NCI-H2196 (cell line): Measurements from ENCODE around the gene RGS17.

ENCODE experiments used
- DNase-seq: peaks from one replicate; lab custom pipeline; 2025; ENCODE audit not compliant: unreplicated experiment; lab: John Stamatoyannopoulos, UW

RGS17 gene

GRCh38 chr6:153086225-153086990, 44.7 kb downstream of the RGS17 start:
- no peak for DNase-seq

- DNase-seq: no peak
Measured at GRCh38 chr6:153085239-153085638, 45.8 kb downstream of the RGS17 start.

DNA sequence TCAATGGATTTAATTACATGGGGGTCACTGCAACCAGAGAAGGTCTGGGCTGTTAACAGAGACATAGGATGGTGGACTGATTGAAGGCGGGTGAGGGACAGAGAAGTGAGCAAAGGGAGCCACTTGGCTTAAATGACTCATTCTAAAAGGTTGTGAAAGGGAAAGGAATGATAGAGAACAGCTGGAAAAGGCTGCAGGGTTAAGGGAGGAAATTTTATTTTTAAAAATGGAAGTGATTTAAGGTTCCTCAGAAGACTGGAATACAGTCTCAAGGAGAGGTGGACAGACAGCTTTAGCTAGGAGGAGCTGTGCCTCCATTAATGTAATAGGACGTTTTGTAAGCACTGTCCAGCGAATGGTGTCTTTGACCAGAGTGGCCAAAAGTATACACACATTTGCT, 46.7 kb downstream of the RGS17 start:
- DNase-seq: no peak

- no peak for DNase-seq
Measured at GRCh38 chr6:153083869-153084268, 47.2 kb downstream of the RGS17 start.

GRCh38 chr6:153081914-153082313, 49.2 kb downstream of the RGS17 start:
- DNase-seq: no peak

DNA sequence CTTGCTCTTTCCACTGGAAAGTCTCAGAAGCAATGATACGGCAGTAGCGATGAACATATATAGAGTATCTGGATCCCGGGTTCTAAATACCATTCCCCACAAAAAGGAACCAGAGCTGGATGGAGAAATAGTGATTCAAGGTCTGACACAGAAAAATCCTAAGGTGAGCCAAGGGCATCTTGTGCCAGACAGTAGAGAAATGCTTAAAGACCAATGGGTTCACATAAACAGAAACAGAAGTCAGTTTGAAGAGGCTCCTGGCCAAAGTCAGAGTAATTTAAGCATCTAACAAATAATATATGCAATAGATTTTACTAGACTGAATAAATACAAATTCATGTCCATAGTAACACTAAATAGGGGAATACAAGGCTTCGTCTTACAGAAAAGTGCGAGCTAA, 54.7 kb downstream of the RGS17 start:
- DNase-seq: no peak

GRCh38 chr6:153074761-153075160, 56.3 kb downstream of the RGS17 start:
- DNase-seq: no peak

DNA sequence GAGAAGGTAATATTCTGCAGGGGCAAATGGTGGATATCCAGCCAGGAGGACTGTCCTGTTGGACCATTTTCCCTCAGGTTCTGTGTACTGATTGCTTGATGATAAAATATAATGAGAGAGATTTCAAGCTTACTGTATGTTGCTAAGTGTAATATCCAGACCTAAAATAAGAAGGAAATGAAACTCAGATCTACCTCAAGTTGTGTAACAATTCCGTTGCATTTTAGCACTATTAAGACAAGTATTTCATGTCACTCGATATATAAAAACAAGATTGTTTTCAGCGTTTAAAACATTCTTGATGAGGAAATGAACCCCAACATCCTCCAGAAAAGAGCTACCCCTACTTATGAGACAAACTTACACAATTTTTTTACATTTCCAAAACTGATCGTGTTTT, 57.2 kb downstream of the RGS17 start:
- DNase-seq: no peak

DNA sequence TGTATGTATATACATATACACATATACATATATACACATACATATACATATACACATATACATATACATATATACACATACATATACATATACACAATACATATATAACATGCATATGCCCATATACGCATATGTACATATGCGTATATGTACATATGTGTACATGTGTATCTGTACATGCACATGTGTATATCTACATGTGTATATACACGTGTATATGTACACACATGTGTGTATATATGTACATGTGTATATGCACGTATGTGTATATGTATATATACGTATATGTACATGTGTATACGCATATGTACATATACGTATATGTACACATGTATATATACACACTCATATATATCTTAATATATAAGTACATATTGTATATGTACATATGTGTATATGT, 60.3 kb downstream of the RGS17 start:
- no peak for DNase-seq

- no peak for DNase-seq
Measured at GRCh38 chr6:153069897-153070296, 61.2 kb downstream of the RGS17 start.

DNA sequence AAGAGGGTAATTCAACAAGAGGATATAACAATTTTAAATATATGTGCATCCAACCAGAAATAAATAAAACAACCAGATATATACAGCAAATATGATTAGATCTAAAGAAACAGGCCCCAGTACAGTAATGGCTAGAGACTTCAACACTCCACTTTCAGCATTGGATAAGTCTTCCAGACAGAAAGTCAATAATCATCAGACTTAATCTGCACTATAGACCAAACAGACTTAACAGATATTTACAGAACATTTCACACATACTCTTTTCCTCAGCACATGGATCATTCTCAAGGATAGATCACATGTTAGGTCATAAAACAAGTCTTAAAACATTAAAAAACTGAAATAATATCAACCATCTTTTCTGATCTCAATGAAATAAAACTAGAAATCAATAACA, 65.9 kb downstream of the RGS17 start:
- DNase-seq: no peak

DNA sequence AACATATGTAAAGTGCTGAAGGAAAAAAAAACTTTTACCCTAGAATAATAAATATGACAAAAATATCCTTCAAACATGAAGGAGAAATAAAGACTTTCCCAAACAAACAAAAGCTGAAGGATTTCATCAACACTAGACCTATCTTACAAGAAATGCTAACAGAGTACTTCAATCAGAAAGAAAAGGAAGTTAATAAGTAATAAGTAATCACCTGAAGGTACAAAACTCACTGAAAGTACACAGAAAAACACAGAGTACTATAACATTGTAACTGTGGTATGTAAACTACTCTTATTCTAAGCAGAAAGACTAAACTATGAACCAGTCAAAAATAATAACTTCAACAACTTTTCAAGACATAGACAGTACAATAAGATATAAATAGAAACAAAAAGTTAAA, 67.1 kb downstream of the RGS17 start:
- no peak for DNase-seq

GRCh38 chr6:153062516-153062915, 68.6 kb downstream of the RGS17 start:
- DNase-seq: no peak

DNA sequence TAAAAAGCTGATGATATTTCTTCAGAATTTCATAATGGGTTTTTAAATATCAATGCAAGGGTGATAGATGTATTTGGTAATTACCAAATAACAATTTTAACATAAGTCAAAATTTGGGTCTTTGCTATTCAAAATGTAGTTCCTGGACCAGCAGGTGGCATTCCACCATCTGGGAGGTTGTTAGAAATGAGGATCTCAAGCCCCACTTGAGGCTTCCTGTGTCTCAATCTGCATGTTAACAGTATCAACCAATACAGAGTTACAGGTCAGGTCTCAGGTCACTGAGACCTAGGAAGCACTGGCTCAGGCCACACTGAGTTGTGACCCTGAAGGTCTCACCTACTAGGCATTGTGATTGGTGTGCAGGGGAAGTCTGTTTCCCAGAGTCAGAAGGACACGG, 71.3 kb downstream of the RGS17 start:
- DNase-seq: peak; percentile 48

DNA sequence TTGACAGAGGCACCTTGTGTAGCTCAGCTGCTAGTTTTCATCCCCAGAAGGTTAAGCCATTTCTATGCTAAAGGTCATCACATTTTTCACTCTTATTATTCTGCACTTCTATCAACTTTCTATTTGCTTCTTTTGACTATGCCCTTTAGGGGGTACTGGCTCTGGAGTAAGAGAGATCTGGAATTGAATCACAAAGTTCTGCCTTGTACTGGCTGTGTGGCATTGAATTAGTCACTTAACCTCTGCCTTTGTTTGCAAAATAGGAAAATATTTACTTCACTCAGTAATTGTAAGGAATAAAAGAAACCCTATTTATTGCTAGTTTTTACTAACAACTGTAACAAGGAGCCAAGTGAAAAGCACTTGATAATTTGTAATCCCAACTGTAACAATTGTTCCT, 71.8 kb downstream of the RGS17 start:
- no peak for DNase-seq

DNA sequence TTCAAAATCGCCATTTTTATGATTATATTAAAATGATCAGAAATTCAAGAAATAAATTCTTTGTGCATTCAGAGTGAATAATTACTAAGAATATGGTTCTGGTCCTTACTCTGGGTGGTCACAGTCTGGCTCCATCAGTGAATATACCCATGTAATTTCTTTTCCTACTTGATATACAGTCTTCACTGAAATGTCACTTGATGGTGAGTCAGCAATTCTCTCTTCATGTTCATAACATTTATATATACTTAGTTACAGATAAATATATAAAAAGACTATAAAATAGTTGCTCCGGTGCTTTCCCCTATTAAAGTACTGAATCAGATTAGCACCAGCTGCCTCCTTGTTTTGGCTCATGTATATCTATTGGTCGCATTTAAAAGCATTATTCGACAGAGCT, 72.2 kb downstream of the RGS17 start:
- no peak for DNase-seq

DNA sequence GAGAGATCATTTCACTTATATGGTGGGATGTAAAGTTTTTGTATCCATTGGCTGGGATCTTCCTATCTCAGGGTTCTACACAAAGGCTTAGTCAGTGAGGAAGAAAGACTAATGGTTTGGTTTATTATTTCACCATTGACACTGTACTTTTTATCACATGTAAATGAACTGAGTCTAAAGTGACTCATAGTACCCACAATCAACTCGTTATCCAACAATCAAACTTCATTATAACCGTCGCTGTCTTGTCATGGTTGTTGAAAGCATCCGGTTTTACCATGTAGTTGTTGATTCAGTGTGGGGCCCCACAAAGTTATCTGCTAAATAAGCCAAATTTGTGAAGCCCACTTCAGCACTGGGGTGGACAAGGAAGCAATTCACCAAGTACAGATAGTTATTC, 72.8 kb downstream of the RGS17 start:
- no peak for DNase-seq

DNA sequence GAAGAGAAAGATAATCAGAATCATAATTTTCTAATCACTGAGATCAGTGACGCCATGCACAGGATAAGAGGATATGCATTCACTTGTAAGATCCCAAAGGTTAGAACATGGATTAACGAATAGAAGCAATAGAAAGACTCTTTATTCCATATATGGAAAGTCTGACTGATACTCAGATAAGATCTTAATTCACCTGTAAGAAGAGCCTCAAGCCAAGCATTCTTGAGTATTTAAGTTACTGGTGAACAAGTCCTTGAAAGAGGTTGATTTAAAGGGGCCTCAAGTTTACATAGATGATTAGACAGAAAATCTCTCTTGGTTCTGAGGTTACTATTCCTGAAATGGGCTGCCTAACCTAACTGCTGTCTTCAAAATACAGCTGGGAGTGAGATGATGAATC, 74.8 kb downstream of the RGS17 start:
- peak; percentile 17 for DNase-seq

DNA sequence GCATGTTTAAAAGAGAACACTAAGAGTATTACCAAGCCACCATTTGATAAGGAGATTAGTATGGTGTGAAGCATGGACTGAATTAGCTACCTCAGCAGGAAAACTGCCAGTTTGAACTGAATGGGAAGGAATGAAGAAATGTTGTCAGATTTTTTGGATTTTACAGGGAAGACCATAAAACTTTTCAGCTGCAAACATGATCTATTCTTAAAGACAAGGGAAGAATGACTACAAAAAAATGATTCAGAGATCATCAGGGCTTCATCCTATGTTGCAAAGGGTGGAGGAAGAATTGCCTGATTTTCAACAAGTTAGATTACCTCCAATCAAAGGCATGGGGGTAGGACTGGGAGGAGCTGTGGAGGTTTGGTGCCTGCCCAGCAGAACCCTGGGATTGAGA, 79.3 kb downstream of the RGS17 start:
- DNase-seq: no peak

DNA sequence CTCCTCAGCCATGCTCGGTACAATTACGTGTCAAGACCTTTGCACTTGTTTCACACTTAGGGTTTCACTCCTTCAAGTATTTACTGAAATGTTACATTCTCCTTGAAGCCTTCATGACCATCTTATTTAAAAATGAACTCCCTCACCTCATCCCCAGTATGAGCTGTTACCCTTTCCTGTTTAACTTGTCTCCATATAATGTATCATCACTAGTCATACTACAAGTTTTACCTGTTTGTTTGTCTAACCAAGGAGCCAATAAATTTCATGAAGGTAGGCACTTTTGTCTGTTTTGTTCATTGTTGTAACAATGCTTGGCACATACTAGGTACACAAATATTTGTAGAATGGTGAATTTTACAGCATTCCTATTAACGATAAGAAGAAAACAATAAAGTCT, 82.5 kb downstream of the RGS17 start:
- no peak for DNase-seq

GRCh38 chr6:153047386-153047785, 83.7 kb downstream of the RGS17 start:
- no peak for DNase-seq

GRCh38 chr6:153045271-153045670, 85.8 kb downstream of the RGS17 start:
- DNase-seq: no peak

GRCh38 chr6:153044295-153044694, 86.8 kb downstream of the RGS17 start:
- DNase-seq: peak; percentile 67
